Sigmoid colon (tissue), 7 donors: ENCODE measurements around the gene PDE4A. TPM values are rescaled to one million over a fixed set of nuclear protein-coding genes. Genes with fewer than 3 reads are reported as not detected.

Experiments used
- DNase-seq: peaks from one replicate; pipeline ENCODE4 v3.0.0-alpha.2; 2019
- H3K27ac ChIP-seq, 4 donors: fragments of 200-600 bp; sonication (generic); one replicate each; pipeline ENCODE4 v1.5.1; 2016 to 2019; ENCODE audit warnings: mild to moderate bottlenecking in 1 of 4
- H3K27me3 ChIP-seq, 3 donors: fragments of 200-600 bp; sonication (generic); one replicate each; pipeline ENCODE4 v1.5.1; 2019; ENCODE audit warnings: mild to moderate bottlenecking in 1 of 3
- H3K36me3 ChIP-seq, 4 donors: fragments of 200-600 bp; sonication (generic); one replicate each; pipeline ENCODE4 v1.5.1; 2016 to 2019
- H3K4me1 ChIP-seq, 4 donors: fragments of 200-600 bp; sonication (generic); one replicate each; pipeline ENCODE4 v1.5.1; 2017 to 2019
- H3K4me3 ChIP-seq, 4 donors: fragments of 200-600 bp; sonication (generic); one replicate each; pipeline ENCODE4 v1.5.1; 2017 to 2019; ENCODE audit warnings: mild to moderate bottlenecking in 2 of 4, moderate library complexity in 1 of 4
- H3K9me3 ChIP-seq, 4 donors: fragments of 200-600 bp in 3 of 4; sonication (generic) in 3 of 4; one replicate each; pipeline versions ENCODE4 v1.5.1 to v1.6.1; 2013 to 2019
- EP300 ChIP-seq, 4 donors: sonication (generic); formaldehyde crosslinking; IDR thresholded peaks; one replicate each; pipeline ENCODE4 v1.6.1; 2017; ENCODE audit warnings: antibody characterized with exemption in 4 of 4
- POLR2A ChIP-seq, 2 donors: fragments of 450-650 bp; IDR thresholded peaks; one replicate each; pipeline ENCODE4 v1.6.1; 2016; ENCODE audit warnings: antibody characterized with exemption in 2 of 2, mild to moderate bottlenecking in 2 of 2, moderate library complexity in 2 of 2
- POLR2AphosphoS5 ChIP-seq, 4 donors: sonication (generic); formaldehyde crosslinking; IDR thresholded peaks; one replicate each; pipeline ENCODE4 v1.6.1; 2017; ENCODE audit warnings: antibody characterized with exemption in 4 of 4
- WGBS, 2 donors: extraction: QIAGEN DNeasy Blood & Tissue Kit; methylation state at CpG; one replicate each; pipeline ENCODE4 v1.1.7; 2013; 5-methylcytosine and 5-hydroxymethylcytosine counted together
- intact Hi-C: fragments of 100-400 bp; cut with DNase I; formaldehyde crosslinking; loops from one replicate; pipeline ENCODE4 v1.15.1; 2023
- polyA plus RNA-seq, 3 donors: library from polyadenylated mRNA; stranded (reverse); fragments of 200-250 nt; gene quantifications; one replicate each; pipeline ENCODE4 v1.2.3, GENCODE V29; 2013
- total RNA-seq, 4 donors: library from RNA; depleted of rRNA; stranded (reverse); fragments of >200 nt; gene quantifications; one replicate each; pipeline ENCODE4 v1.1.0, GENCODE V29; 2016
- TF ChIP-seq, protein P1 (sequence below), 4 experiments: fragments of 450-650 bp in 3 of 4; fragments of 200-600 bp in 1 of 4; IDR thresholded peaks; one replicate each; pipeline ENCODE4 v1.5.1; 2016 to 2019; ENCODE audit warnings: antibody characterized with exemption in 4 of 4, mild to moderate bottlenecking in 3 of 4, moderate library complexity in 2 of 4
- donor health status: healthy with polysubstance abuse.
- donor health status: Bipolar disorder and iron deficiency.
- donor health status: healthy.

Gene PDE4A
- total and polyA plus RNA-seq, 7 donors: 4.2 to 14.7 (median 7.6) TPM

DNA sequence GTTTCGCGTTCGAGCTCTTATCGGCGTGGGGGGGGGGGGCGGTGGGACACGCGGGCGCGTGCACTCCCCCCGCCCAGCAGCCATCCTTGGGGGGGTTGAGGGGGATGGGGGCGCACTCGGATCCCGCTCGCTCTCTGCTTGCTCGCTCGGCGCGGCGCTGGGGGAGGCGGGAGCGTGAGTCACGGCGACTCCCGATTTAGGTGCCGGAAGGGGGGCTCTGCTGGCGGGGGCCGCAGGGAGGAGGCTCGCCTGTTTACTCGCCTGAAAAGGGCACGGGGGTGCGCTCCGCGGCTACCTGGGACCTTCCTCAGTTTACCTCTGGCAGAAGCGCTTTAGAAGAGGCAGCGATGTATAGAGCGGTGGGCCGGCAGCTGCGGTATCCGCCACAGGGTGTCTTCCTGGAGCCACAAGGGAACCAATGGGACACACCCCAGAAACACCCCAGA lies 1.1 kb upstream of the PDE4A start:
- H3K4me3 ChIP-seq: peak overlapping the region in 2 of 4 donors; percentile 17 to 18

GRCh38 chr19:10419646-10420443 lies 493 bp upstream of the PDE4A start:
- H3K27ac ChIP-seq: no peak overlapping the region
- DNase-seq: no peak
- intact Hi-C loops: no loop called here
- WGBS, 2 donors: 1% methylated on average over 61 of the region's 61 CpGs
- TF ChIP-seq, protein P1, sequence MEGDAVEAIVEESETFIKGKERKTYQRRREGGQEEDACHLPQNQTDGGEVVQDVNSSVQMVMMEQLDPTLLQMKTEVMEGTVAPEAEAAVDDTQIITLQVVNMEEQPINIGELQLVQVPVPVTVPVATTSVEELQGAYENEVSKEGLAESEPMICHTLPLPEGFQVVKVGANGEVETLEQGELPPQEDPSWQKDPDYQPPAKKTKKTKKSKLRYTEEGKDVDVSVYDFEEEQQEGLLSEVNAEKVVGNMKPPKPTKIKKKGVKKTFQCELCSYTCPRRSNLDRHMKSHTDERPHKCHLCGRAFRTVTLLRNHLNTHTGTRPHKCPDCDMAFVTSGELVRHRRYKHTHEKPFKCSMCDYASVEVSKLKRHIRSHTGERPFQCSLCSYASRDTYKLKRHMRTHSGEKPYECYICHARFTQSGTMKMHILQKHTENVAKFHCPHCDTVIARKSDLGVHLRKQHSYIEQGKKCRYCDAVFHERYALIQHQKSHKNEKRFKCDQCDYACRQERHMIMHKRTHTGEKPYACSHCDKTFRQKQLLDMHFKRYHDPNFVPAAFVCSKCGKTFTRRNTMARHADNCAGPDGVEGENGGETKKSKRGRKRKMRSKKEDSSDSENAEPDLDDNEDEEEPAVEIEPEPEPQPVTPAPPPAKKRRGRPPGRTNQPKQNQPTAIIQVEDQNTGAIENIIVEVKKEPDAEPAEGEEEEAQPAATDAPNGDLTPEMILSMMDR (IDR thresholded peaks at IDR 0.05): no peak
- TF ChIP-seq POLR2AphosphoS5 (IDR thresholded peaks at IDR 0.05): no peak
- TF ChIP-seq POLR2A (IDR thresholded peaks at IDR 0.05): no peak
- no peak for TF ChIP-seq EP300 (IDR thresholded peaks at IDR 0.05)
- peaks cover 84 to 100% (median 89%) of the 10 kb centered on the region in 3 donors for H3K27me3 ChIP-seq
- H3K36me3 ChIP-seq: no peaks in the 10 kb centered on the region
- peak overlapping the region in 2 of 4 donors; percentile 17 to 18 for H3K4me3 ChIP-seq
- H3K4me1 ChIP-seq: peaks cover 0 to 60% (median 53%) of the 10 kb centered on the region in 4 donors
- H3K9me3 ChIP-seq: no peaks in the 10 kb centered on the region

More for the DNA sequence above, 1.1 kb upstream of the PDE4A start:
- Histone ChIP-seq H3K27me3 (peaks cover 79 to 96% (median 83%) of the 10 kb centered on the region in 3 donors), H3K9me3 (peaks cover 0 to 4% (median 0%) of the 10 kb centered on the region in 4 donors), H3K27ac (no peak overlapping the region), H3K4me1 (peaks cover 0 to 54% (median 47%) of the 10 kb centered on the region in 4 donors), H3K36me3 (no peaks in the 10 kb centered on the region)
- TF ChIP-seq POLR2A (IDR thresholded peaks at IDR 0.05) (no peak), EP300 (IDR thresholded peaks at IDR 0.05) (no peak), POLR2AphosphoS5 (IDR thresholded peaks at IDR 0.05) (no peak)
- TF ChIP-seq, protein P1 (IDR thresholded peaks at IDR 0.05): no peak
- no peak for DNase-seq
- intact Hi-C loops: no loop called here
- 1 to 3% methylated on average over 39 to 40 of the region's 40 CpGs for WGBS, 2 donors

GRCh38 chr19:10421240-10422045 lies 1.1 kb downstream of the PDE4A start:
- WGBS, 2 donors: 22 to 29% methylated on average over 17 of the region's 17 CpGs
- intact Hi-C loops: no loop called here
- Histone ChIP-seq H3K27ac (no peak overlapping the region), H3K4me3 (no peak overlapping the region), H3K27me3 (peaks cover 78 to 92% (median 89%) of the 10 kb centered on the region in 3 donors), H3K36me3 (no peaks in the 10 kb centered on the region), H3K9me3 (no peaks in the 10 kb centered on the region), H3K4me1 (peaks cover 0 to 53% (median 48%) of the 10 kb centered on the region in 4 donors)
- no peak for DNase-seq
- TF ChIP-seq POLR2AphosphoS5 (IDR thresholded peaks at IDR 0.05) (no peak), EP300 (IDR thresholded peaks at IDR 0.05) (no peak), POLR2A (IDR thresholded peaks at IDR 0.05) (no peak)
- TF ChIP-seq, protein P1 (IDR thresholded peaks at IDR 0.05): no peak

DNA sequence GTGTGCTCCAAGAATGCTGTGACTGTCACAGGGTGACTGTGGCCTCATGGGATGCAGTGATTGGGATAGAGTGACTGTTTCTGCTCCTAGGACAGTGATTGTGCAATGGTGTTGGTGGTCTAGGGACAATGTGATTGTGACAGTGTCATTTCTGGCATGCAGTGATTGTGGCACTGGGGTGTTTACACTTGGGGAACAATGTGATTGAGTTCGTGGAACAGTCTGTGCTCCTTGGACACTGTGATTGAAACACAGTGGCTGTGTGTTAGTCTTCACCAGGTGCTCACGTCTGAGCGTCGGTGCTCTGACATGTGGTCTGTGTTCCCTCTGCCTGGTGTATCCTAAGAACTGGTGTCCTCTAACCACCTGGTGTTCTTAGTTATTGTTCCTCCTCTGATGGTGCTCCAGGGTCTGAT lies 1.7 kb downstream of the PDE4A start:
- WGBS, 2 donors: 24 to 45% methylated on average over 4 of the region's 4 CpGs
- H3K27ac ChIP-seq: no peak overlapping the region
- TF ChIP-seq POLR2AphosphoS5 (IDR thresholded peaks at IDR 0.05): no peak
- TF ChIP-seq, protein P1 (IDR thresholded peaks at IDR 0.05): no peak
- no peak for TF ChIP-seq EP300 (IDR thresholded peaks at IDR 0.05)
- no peak for TF ChIP-seq POLR2A (IDR thresholded peaks at IDR 0.05)
- no peak overlapping the region for H3K4me3 ChIP-seq
- no peaks in the 10 kb centered on the region for H3K9me3 ChIP-seq
- DNase-seq: no peak
- H3K36me3 ChIP-seq: no peaks in the 10 kb centered on the region
- H3K27me3 ChIP-seq: peaks cover 75 to 86% (median 83%) of the 10 kb centered on the region in 3 donors
- intact Hi-C loops: no loop called here
- H3K4me1 ChIP-seq: peaks cover 0 to 47% (median 42%) of the 10 kb centered on the region in 4 donors
